ENCODE data around the gene KIF1A. TPM values are rescaled to one million over a fixed set of nuclear protein-coding genes. Genes with fewer than 3 reads are reported as not detected.

KIF1A gene
- total and polyA plus RNA-seq, 2 of the 13 experiments (the other 11 are each of a cell fraction or from before 2014, with no cell fraction given), result 0.01 TPM; not detected in 1

DNA sequence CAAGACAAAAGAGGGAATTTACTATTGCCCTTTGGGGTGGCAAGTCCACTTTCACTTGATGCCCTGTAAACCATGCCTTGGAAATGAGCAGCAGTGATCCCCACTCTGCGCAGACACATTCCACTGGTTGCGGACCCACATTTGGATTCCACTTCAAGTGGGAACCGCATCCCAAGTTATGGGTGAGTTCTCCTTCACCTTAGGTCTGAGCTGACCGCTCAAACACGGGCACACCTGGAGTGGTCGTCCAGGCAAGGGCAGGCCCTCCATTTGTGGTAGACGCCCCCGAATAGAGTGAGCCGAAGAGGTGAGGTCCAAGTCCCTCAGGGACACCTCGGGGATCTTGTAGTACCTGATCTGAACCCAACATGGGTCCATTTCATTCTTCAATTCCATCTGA lies 38.9 kb upstream of the KIF1A start:
- ChIA-PET CTCF (ENCODE audit: low intra/inter-chr PET ratio, low total read pairs) (no interaction called here), POLR2A (interaction anchor here (1.6 to 3.0 kb wide), 4 partner anchors 10 to 39 kb away, joined by 10 to 83 read pairs (median 43); partner anchors contain the start of genes AGXT and MAB21L4)
- in situ Hi-C loops (cut with HindIII; ENCODE audit: extremely low pct_ligation_motif_present, low pct_unique_long_range_greater_than_20kb), result loop anchor here (5.0 to 25.0 kb wide), 2 partner anchors 43 to 778 kb away; partner anchors contain the start of genes ATG4B and THAP4
- DNase-seq (ENCODE audit: low spot score) (no peak), FAIRE-seq (no peak), ATAC-seq (no peak)
- no peak overlapping the region for H3K4me3 ChIP-seq (replicated peaks in 1 of 3; ENCODE audit: insufficient read depth in 1 of 3, low read depth in 2 of 3, low read length in 3 of 3)
- H3K27ac ChIP-seq (ENCODE audit: extremely low read length, insufficient read depth, low read length), result no peak overlapping the region
- no peaks in the 10 kb centered on the region for H3K79me2 ChIP-seq (ENCODE audit: insufficient read depth, low read length)
- BruUV-seq (replicated peaks), result no TSS peak
- intact Hi-C loops (cut with micrococcal nuclease; ENCODE audit: unreplicated experiment), result loop anchor here (10.0 kb wide), 1 partner anchor 366 kb away; no protein-coding TSS in a partner anchor
- H3K9ac ChIP-seq (ENCODE audit: insufficient read depth, low read depth, low read length), result no peak overlapping the region
- no peaks in the 10 kb centered on the region for H3K36me3 ChIP-seq (replicated peaks in 1 of 2; ENCODE audit: control insufficient read depth in 1 of 2, insufficient read depth in 2 of 2, low read length in 2 of 2)
- peaks cover 64% of the 10 kb centered on the region for H3K4me1 ChIP-seq (ENCODE audit: insufficient read depth, low read length)
- TF ChIP-seq PHF20 (CRISPR knock-in tag; IDR thresholded peaks at IDR 0.05) (no peak), ZNF260 (CRISPR knock-in tag; IDR thresholded peaks at IDR 0.05; ENCODE audit: borderline replicate concordance, low read depth) (no peak), MYNN (CRISPR knock-in tag; IDR thresholded peaks at IDR 0.05; ENCODE audit: low read depth) (no peak), FIP1L1 (IDR thresholded peaks at IDR 0.05; ENCODE audit: borderline replicate concordance, insufficient read depth, low read depth, low read length) (no peak), GFI1 (CRISPR knock-in tag; IDR thresholded peaks at IDR 0.05; ENCODE audit: borderline replicate concordance) (no peak), ZNF605 (CRISPR knock-in tag; IDR thresholded peaks at IDR 0.05) (peak; percentile 26; the same call in 1 of the 2 replicates), GTF2F1 (IDR thresholded peaks at IDR 0.05; ENCODE audit: low read length) (no peak), ZNF570 (CRISPR knock-in tag; IDR thresholded peaks at IDR 0.05; ENCODE audit: borderline replicate concordance) (no peak), BORCS8-MEF2B (CRISPR knock-in tag; IDR thresholded peaks at IDR 0.05) (0 out of 2 replicates have a peak, but pooled peaks have one; percentile 40), TCF12 (IDR thresholded peaks at IDR 0.05) (no peak), TCF12 (CRISPR knock-in tag; IDR thresholded peaks at IDR 0.05) (no peak)
- TF ChIP-seq, protein P1, sequence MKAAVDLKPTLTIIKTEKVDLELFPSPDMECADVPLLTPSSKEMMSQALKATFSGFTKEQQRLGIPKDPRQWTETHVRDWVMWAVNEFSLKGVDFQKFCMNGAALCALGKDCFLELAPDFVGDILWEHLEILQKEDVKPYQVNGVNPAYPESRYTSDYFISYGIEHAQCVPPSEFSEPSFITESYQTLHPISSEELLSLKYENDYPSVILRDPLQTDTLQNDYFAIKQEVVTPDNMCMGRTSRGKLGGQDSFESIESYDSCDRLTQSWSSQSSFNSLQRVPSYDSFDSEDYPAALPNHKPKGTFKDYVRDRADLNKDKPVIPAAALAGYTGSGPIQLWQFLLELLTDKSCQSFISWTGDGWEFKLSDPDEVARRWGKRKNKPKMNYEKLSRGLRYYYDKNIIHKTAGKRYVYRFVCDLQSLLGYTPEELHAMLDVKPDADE (CRISPR knock-in tag; IDR thresholded peaks at IDR 0.05), result no peak
- no peak overlapping the region for H2AFZ ChIP-seq (ENCODE audit: low read length)
- no peaks in the 10 kb centered on the region for H3K9me3 ChIP-seq (ENCODE audit: low read length)
- WGBS (ENCODE audit: low lambda C conversion rate), result 100% methylated on average over 8 of the region's 10 CpGs
- H3K27me3 ChIP-seq (ENCODE audit: control insufficient read depth in 1 of 2, insufficient read depth in 2 of 2, low read length in 2 of 2), result peaks cover 2 to 9% of the 10 kb centered on the region in 2 experiments; a peak in 1 of 5 replicates
- no peaks in the 10 kb centered on the region for H4K20me1 ChIP-seq (ENCODE audit: insufficient read depth, low read length)
- H3K4me2 ChIP-seq (ENCODE audit: low read depth, low read length), result no peak overlapping the region
